Measurements from ENCODE around the gene KDM2A.
"Not testable (repeated sequence)": the region's sequence is repeated elsewhere in the genome, so short reads cannot be mapped to it uniquely, and the experiment has no call there.

The KDM2A gene

DNA sequence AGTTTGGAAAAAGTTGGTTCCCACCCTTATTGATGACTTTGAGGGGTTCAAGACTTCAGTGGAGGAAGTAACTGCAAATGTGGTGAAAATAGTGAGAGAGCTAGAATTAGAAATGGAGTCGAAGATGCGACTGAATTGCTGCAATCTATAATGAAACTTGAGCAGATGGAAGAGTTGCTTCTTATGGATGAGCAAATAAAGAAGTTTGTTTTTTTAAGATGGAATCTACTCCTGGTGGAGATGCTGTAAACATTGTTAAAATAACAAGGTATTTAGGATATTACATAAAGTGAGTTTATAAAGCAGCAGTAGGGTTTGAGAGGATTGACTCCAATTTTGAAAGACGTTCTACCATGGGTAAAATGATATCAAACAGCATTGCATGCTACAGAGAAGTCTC lies 83.0 kb downstream of the KDM2A start:
- Histone ChIP-seq H3K4ac (ENCODE audit: low read depth, low read length) (no peak overlapping the region), H2BK120ac (ENCODE audit: low read depth, low read length) (no peak overlapping the region), H3K23ac (ENCODE audit: low read length) (no peak overlapping the region), H3K79me1 (ENCODE audit: low read length) (no peaks in the 10 kb centered on the region), H3K27me3 (ENCODE audit: insufficient read depth, low read length, poor library complexity) (no peaks in the 10 kb centered on the region), H2BK5ac (ENCODE audit: low read length) (no peak overlapping the region), H3K4me2 (ENCODE audit: low read length) (no peak overlapping the region), H3K18ac (ENCODE audit: low read length) (no peak overlapping the region), H2BK15ac (replicated peaks; ENCODE audit: low read depth) (no peak overlapping the region), H4K8ac (ENCODE audit: low read depth, low read length) (no peak overlapping the region), H3K9ac (ENCODE audit: low read length) (no peak overlapping the region), H3K56ac (ENCODE audit: low read length) (no peak overlapping the region), H3K36me3 (ENCODE audit: control insufficient read depth, insufficient read depth, low read length) (no peaks in the 10 kb centered on the region), H3K79me2 (ENCODE audit: control insufficient read depth, insufficient read depth, low read length) (no peaks in the 10 kb centered on the region), H2AK5ac (ENCODE audit: low read length) (no peak overlapping the region), H4K5ac (ENCODE audit: low read length) (no peak overlapping the region), H3K4me3 (ENCODE audit: low read length) (no peak overlapping the region), H3K4me1 (ENCODE audit: control insufficient read depth, low read depth, low read length) (peaks cover 2% of the 10 kb centered on the region), H3K27ac (ENCODE audit: low read depth, low read length) (no peak overlapping the region)
- no peak for DNase-seq
- WGBS (ENCODE audit: extremely low coverage, insufficient coverage, low lambda C conversion rate) = no CpG with 5 or more reads among the region's 3 CpGs

DNA sequence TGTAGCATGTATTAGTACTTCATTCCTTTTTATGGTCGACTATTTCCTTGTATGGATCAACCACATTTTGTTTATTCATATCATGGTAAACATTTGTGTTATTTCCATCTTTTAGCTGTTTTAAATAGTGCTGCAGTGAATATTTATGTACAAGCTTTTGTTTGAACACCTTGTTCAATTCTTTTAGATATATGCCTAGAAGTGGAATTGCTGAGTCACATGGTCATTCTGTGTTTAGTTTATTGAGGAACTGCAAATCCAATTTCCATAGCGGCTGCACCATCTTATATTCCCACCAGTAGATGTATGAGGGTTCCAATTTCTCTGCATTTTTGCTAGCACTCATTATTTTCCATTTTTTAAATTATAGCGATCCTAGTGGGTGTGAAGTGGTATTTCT lies 85.8 kb downstream of the KDM2A start:
- Histone ChIP-seq H3K4me1 (ENCODE audit: control insufficient read depth, low read depth, low read length) (no peaks in the 10 kb centered on the region), H3K27ac (ENCODE audit: low read depth, low read length) (no peak overlapping the region), H3K23ac (ENCODE audit: low read length) (no peak overlapping the region), H2BK15ac (replicated peaks; ENCODE audit: low read depth) (no peak overlapping the region), H2BK5ac (ENCODE audit: low read length) (no peak overlapping the region), H3K4me2 (ENCODE audit: low read length) (no peak overlapping the region), H2BK120ac (ENCODE audit: low read depth, low read length) (no peak overlapping the region), H3K4me3 (ENCODE audit: low read length) (no peak overlapping the region), H3K27me3 (ENCODE audit: insufficient read depth, low read length, poor library complexity) (no peaks in the 10 kb centered on the region), H3K79me1 (ENCODE audit: low read length) (no peaks in the 10 kb centered on the region), H3K4ac (ENCODE audit: low read depth, low read length) (no peak overlapping the region), H2AK5ac (ENCODE audit: low read length) (no peak overlapping the region), H3K56ac (ENCODE audit: low read length) (no peak overlapping the region), H3K36me3 (ENCODE audit: control insufficient read depth, insufficient read depth, low read length) (peaks cover 3% of the 10 kb centered on the region), H4K8ac (ENCODE audit: low read depth, low read length) (no peak overlapping the region), H3K9ac (ENCODE audit: low read length) (no peak overlapping the region), H3K18ac (ENCODE audit: low read length) (no peak overlapping the region), H3K79me2 (ENCODE audit: control insufficient read depth, insufficient read depth, low read length) (no peaks in the 10 kb centered on the region), H4K5ac (ENCODE audit: low read length) (no peak overlapping the region)
- WGBS (ENCODE audit: extremely low coverage, insufficient coverage, low lambda C conversion rate) = no CpG with 5 or more reads among the region's 3 CpGs
- no peak for DNase-seq

GRCh38 chr11:67209222-67209621 lies 90.2 kb downstream of the KDM2A start:
- not testable (repeated sequence) for H4K5ac ChIP-seq (ENCODE audit: low read length); H3K4me2 ChIP-seq (ENCODE audit: low read length); H3K27ac ChIP-seq (ENCODE audit: low read depth, low read length); H3K36me3 ChIP-seq (ENCODE audit: control insufficient read depth, insufficient read depth, low read length); H3K9ac ChIP-seq (ENCODE audit: low read length); H3K4me3 ChIP-seq (ENCODE audit: low read length); H3K79me1 ChIP-seq (ENCODE audit: low read length); H3K79me2 ChIP-seq (ENCODE audit: control insufficient read depth, insufficient read depth, low read length); H4K8ac ChIP-seq (ENCODE audit: low read depth, low read length); H2BK120ac ChIP-seq (ENCODE audit: low read depth, low read length); H3K23ac ChIP-seq (ENCODE audit: low read length); H2AK5ac ChIP-seq (ENCODE audit: low read length); H3K56ac ChIP-seq (ENCODE audit: low read length); H3K4me1 ChIP-seq (ENCODE audit: control insufficient read depth, low read depth, low read length); H3K27me3 ChIP-seq (ENCODE audit: insufficient read depth, low read length, poor library complexity); H3K18ac ChIP-seq (ENCODE audit: low read length); H3K4ac ChIP-seq (ENCODE audit: low read depth, low read length); H2BK15ac ChIP-seq (replicated peaks; ENCODE audit: low read depth); DNase-seq; H2BK5ac ChIP-seq (ENCODE audit: low read length)
- WGBS (ENCODE audit: extremely low coverage, insufficient coverage, low lambda C conversion rate) = no CpG with 5 or more reads among the region's 6 CpGs

DNA sequence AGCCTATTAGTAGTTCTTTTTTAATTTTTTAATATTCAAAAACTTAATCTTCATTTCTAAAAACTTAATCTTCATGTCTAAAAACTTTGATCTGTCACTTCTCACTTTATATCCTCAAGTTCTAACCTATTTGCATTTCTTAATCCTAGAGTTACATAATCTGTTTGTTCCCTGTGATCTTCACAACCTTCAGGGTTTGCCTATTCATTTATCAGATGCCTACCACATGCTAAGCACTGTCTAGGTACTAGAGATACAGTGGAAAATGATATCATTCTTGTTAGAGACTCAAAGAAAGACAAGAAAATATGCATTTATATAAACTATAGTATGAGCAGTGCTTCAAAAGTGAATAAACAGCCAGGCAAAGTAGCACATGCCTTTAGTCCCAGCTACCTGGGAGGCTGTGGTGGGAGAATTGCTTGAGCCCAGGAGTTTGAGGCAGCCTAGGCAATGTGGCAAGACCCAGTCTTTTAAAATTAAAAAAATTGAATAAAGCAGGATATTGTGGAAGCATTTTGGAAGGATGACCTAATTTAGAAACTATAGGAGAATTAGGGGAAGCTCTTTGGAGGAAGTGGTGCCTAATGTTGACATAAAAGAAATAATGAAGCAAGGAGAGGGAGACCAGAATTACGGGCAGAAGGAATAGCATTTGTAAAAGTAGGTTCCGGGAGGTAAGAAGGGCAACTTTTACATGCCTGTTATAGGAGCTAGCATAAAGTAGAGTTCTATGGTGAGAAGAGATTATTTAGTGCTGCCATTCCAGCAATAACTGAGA lies 92.8 kb downstream of the KDM2A start:
- no peak overlapping the region for H3K4me2 ChIP-seq (ENCODE audit: low read length)
- H3K79me2 ChIP-seq (ENCODE audit: control insufficient read depth, insufficient read depth, low read length) = no peaks in the 10 kb centered on the region
- H2BK120ac ChIP-seq (ENCODE audit: low read depth, low read length) = no peak overlapping the region
- WGBS (ENCODE audit: extremely low coverage, insufficient coverage, low lambda C conversion rate) = no CpG with 5 or more reads among the region's 2 CpGs
- no peaks in the 10 kb centered on the region for H3K4me1 ChIP-seq (ENCODE audit: control insufficient read depth, low read depth, low read length)
- H2BK15ac ChIP-seq (replicated peaks; ENCODE audit: low read depth) = no peak overlapping the region
- H3K27me3 ChIP-seq (ENCODE audit: insufficient read depth, low read length, poor library complexity) = no peaks in the 10 kb centered on the region
- no peak overlapping the region for H3K4me3 ChIP-seq (ENCODE audit: low read length)
- H2BK5ac ChIP-seq (ENCODE audit: low read length) = no peak overlapping the region
- no peak overlapping the region for H3K4ac ChIP-seq (ENCODE audit: low read depth, low read length)
- DNase-seq = no peak
- H2AK5ac ChIP-seq (ENCODE audit: low read length) = no peak overlapping the region
- H3K79me1 ChIP-seq (ENCODE audit: low read length) = no peaks in the 10 kb centered on the region
- H3K23ac ChIP-seq (ENCODE audit: low read length) = no peak overlapping the region
- H3K9ac ChIP-seq (ENCODE audit: low read length) = no peak overlapping the region
- no peak overlapping the region for H4K5ac ChIP-seq (ENCODE audit: low read length)
- no peak overlapping the region for H3K56ac ChIP-seq (ENCODE audit: low read length)
- peaks cover 3% of the 10 kb centered on the region for H3K36me3 ChIP-seq (ENCODE audit: control insufficient read depth, insufficient read depth, low read length)
- H3K27ac ChIP-seq (ENCODE audit: low read depth, low read length) = no peak overlapping the region
- no peak overlapping the region for H3K18ac ChIP-seq (ENCODE audit: low read length)
- no peak overlapping the region for H4K8ac ChIP-seq (ENCODE audit: low read depth, low read length)

DNA sequence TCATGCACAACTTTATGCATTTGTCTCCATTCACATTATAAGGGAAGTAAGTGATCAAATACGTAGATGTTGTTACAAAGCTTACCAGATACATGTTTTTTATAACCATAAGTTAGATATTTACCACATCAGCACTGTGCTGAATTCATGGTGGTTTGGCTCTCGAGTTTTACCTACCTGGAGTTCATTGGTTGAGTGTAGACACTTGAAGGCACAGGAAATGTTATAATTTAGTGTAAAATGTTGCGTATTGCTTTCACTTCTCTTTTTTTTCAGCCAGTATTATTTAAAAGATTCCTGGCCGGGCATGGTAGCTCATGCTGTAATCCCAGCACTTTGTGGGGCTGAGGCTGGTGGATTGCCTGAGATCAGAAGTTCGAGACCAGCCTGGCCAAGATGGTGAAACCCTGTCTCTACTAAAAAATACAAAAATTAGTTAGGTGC lies 94.1 kb downstream of the KDM2A start:
- Histone ChIP-seq H3K4me2 (ENCODE audit: low read length) (no peak overlapping the region), H3K4ac (ENCODE audit: low read depth, low read length) (no peak overlapping the region), H3K9ac (ENCODE audit: low read length) (no peak overlapping the region), H2BK5ac (ENCODE audit: low read length) (no peak overlapping the region), H2AK5ac (ENCODE audit: low read length) (no peak overlapping the region), H4K8ac (ENCODE audit: low read depth, low read length) (no peak overlapping the region), H3K79me1 (ENCODE audit: low read length) (no peaks in the 10 kb centered on the region), H2BK15ac (replicated peaks; ENCODE audit: low read depth) (no peak overlapping the region), H3K27me3 (ENCODE audit: insufficient read depth, low read length, poor library complexity) (no peaks in the 10 kb centered on the region), H3K79me2 (ENCODE audit: control insufficient read depth, insufficient read depth, low read length) (no peaks in the 10 kb centered on the region), H4K5ac (ENCODE audit: low read length) (no peak overlapping the region), H3K4me1 (ENCODE audit: control insufficient read depth, low read depth, low read length) (no peaks in the 10 kb centered on the region), H3K56ac (ENCODE audit: low read length) (no peak overlapping the region), H3K18ac (ENCODE audit: low read length) (no peak overlapping the region), H3K23ac (ENCODE audit: low read length) (no peak overlapping the region), H3K27ac (ENCODE audit: low read depth, low read length) (no peak overlapping the region), H2BK120ac (ENCODE audit: low read depth, low read length) (no peak overlapping the region), H3K4me3 (ENCODE audit: low read length) (no peak overlapping the region), H3K36me3 (ENCODE audit: control insufficient read depth, insufficient read depth, low read length) (no peaks in the 10 kb centered on the region)
- no CpG with 5 or more reads among the region's 5 CpGs for WGBS (ENCODE audit: extremely low coverage, insufficient coverage, low lambda C conversion rate)
- DNase-seq = no peak

- Histone ChIP-seq H3K79me2 (ENCODE audit: control insufficient read depth, insufficient read depth, low read length) (no peaks in the 10 kb centered on the region), H3K18ac (ENCODE audit: low read length) (no peak overlapping the region), H3K23ac (ENCODE audit: low read length) (no peak overlapping the region), H2BK15ac (replicated peaks; ENCODE audit: low read depth) (no peak overlapping the region), H2BK120ac (ENCODE audit: low read depth, low read length) (no peak overlapping the region), H3K9ac (ENCODE audit: low read length) (no peak overlapping the region), H2BK5ac (ENCODE audit: low read length) (no peak overlapping the region), H3K27me3 (ENCODE audit: insufficient read depth, low read length, poor library complexity) (no peaks in the 10 kb centered on the region), H3K56ac (ENCODE audit: low read length) (no peak overlapping the region), H4K8ac (ENCODE audit: low read depth, low read length) (no peak overlapping the region), H3K4ac (ENCODE audit: low read depth, low read length) (no peak overlapping the region), H4K5ac (ENCODE audit: low read length) (no peak overlapping the region), H3K27ac (ENCODE audit: low read depth, low read length) (no peak overlapping the region), H3K4me3 (ENCODE audit: low read length) (no peak overlapping the region), H3K79me1 (ENCODE audit: low read length) (no peaks in the 10 kb centered on the region), H3K4me1 (ENCODE audit: control insufficient read depth, low read depth, low read length) (no peaks in the 10 kb centered on the region), H3K36me3 (ENCODE audit: control insufficient read depth, insufficient read depth, low read length) (peaks cover 10% of the 10 kb centered on the region), H2AK5ac (ENCODE audit: low read length) (no peak overlapping the region), H3K4me2 (ENCODE audit: low read length) (no peak overlapping the region)
- WGBS (ENCODE audit: extremely low coverage, insufficient coverage, low lambda C conversion rate) = no CpG with 5 or more reads among the region's 8 CpGs
- DNase-seq = no peak
Observed at GRCh38 chr11:67227726-67228125, 108.7 kb downstream of the KDM2A start.

Data from mesendoderm (in vitro differentiated cells).